Raji (cell line): ENCODE measurements around the gene PCNP.

Source experiments
- POLR2A ChIP-seq: IDR thresholded peaks from 2 replicates; pipeline ENCODE4 v1.6.1; 2011; ENCODE audit warnings: low read depth, low read length, control low read depth; ENCODE audit not compliant: insufficient read depth

The PCNP gene

GRCh38 chr3:101624857-101625256 is 50.9 kb downstream of the PCNP start:
- no peak for TF ChIP-seq POLR2A

DNA sequence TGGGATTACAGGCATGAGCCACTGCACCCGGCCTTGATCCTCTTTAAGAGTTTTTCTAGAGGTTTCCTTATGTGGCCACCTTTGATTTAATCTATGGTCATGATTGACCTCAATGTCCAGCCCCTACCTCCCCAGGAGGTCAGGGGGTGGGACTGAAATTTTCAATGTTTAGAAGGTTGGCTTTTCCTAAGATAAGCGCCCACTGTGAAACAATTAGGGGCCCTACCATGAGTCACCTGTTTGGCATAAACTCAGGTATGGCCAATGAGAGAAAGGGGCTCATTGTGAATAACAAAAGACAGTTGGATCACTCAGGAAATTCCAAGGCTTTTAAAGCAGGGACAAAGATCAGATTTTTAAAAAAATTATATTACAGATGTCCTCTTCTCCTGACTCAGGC is 51.9 kb downstream of the PCNP start:
- TF ChIP-seq POLR2A = no peak

DNA sequence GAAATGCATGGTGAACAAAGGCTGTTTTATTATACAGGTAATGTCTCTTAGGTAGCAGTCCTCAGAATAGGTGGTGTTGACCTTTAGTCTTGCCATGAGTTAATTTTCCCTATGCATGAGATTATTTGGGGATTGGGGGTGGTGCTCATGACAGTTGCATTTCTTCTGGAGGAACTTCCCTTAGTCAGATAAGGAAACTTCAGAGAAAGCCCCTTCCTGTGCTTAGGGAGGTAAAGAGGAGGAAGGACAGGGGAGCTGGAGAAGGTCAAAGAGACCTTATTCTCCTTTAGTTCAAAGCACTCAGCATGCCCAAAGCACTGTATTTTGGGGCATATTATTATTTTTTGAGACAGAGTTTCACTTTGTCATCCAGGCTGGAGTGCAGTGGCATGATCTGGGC is 55.2 kb downstream of the PCNP start:
- no peak for TF ChIP-seq POLR2A

GRCh38 chr3:101631098-101631796 is 57.3 kb downstream of the PCNP start:
- no peak for TF ChIP-seq POLR2A

GRCh38 chr3:101632586-101632985 is 58.6 kb downstream of the PCNP start:
- no peak for TF ChIP-seq POLR2A

GRCh38 chr3:101633186-101633585 is 59.2 kb downstream of the PCNP start:
- TF ChIP-seq POLR2A = no peak

DNA sequence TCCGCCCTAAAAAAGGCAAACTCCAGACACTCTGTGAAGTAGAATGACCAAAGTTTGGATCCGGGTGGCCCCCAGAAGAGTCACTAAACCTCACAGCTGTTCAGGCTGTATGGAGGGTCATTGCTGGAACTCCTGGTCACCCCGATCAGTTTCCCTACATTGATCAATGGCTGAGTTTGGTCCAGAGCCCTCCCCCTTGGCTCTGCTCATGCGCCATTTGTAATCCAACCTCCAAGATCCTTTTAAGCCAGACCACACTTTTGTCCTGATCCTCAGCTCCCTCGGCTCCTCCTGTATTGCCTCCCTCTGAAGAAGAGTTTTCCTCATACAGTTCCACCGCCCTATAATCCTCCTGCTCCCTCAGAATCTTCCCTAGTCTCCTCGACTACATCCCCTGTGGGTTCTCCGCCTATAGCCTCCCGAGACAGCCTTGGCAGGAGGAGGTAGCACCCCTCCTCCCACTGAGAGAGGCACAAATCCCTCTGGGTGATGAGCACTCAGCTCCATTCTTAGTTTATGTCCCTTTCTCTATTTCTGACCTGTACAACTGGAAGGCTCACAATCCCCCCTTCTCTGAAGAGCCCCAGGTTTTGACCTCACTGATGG is 60.7 kb downstream of the PCNP start:
- TF ChIP-seq POLR2A = no peak

DNA sequence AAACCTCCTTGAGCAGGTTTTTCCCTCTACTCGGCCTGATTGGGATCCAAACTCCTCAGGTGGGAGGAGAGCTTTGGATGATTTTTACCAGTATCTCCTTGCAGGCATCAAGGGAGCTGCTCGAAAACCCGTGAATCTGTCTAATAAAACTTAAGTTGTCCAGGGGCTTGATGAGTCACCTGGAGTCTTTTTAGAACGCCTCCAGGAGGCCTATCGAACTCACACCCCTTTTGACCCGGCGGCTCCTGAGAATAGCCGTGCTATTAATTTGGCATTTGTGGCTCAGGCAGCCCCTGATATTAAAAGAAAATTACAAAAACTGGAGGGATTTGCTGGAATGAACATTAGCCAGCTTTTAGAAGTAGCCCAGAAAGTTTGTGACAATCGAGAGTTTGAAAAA is 61.4 kb downstream of the PCNP start:
- TF ChIP-seq POLR2A = no peak

DNA sequence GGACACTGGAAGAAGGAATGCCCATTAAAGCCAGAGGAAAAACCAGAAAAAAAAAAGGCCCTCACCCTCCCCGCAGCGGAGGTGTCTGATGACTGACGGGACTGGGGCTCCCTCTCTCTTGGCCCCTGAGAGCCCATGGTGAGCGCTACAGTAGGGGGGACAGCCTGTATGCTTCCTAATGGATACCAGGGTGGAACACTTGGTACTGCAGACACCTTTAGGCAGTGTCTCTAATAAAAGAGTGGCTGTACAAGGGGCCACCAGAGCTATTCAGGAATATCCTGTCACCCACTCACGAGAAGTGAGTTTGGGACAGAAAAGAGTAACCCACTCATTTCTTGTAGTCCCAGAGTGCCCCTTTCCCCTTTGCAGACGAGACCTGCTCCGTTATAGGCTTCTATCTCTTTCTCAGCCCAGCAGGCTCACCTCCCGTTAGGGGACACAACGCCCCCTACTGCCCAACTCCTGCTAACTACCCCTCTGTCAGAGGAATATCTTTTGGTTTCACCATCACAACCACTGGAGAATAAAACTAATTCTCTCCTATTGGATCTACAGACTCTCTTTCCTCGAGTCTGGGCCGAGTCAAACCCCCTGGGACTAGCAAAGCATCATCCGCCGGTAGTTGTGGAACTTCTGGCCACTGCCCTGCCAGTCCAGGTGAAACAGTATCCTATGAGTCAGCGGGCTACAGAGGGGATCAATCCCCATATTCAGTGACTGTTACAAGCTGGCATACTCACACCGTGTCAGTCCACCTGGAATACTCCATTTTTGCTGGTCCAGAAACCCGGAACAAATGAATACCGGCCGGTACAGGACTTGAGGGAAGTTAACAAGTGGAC is 62.2 kb downstream of the PCNP start:
- TF ChIP-seq POLR2A = no peak

- TF ChIP-seq POLR2A = no peak
Observed at GRCh38 chr3:101637451-101637850, 63.5 kb downstream of the PCNP start.

- no peak for TF ChIP-seq POLR2A
Observed at GRCh38 chr3:101638261-101638745, 64.3 kb downstream of the PCNP start.

GRCh38 chr3:101639280-101639963 is 65.4 kb downstream of the PCNP start:
- no peak for TF ChIP-seq POLR2A

- no peak for TF ChIP-seq POLR2A
Observed at GRCh38 chr3:101640256-101640655, 66.3 kb downstream of the PCNP start.

GRCh38 chr3:101642441-101642840 is 68.5 kb downstream of the PCNP start:
- TF ChIP-seq POLR2A = no peak
